ENCODE data around the gene MPND.
A peak's percentile ranks its signal among the peaks of the same experiment; 100 is the strongest.

MPND gene

GRCh38 chr19:4320419-4320818 is 22.9 kb upstream of the MPND start:
- DNase-seq (ENCODE audit: low read depth in 3 of 3), result no peak

GRCh38 chr19:4322942-4323665 is 20.3 kb upstream of the MPND start:
- no peak for DNase-seq (ENCODE audit: low read depth in 3 of 3)

GRCh38 chr19:4323692-4324091 is 19.7 kb upstream of the MPND start:
- DNase-seq (ENCODE audit: low read depth in 3 of 3), result no peak

- DNase-seq (ENCODE audit: low read depth in 3 of 3), result no peak
These were observed 19.1 kb upstream of the MPND start for GRCh38 chr19:4324228-4324627.

GRCh38 chr19:4326215-4326836 is 17.0 kb upstream of the MPND start:
- no peak for DNase-seq (ENCODE audit: low read depth in 3 of 3)

- no peak for DNase-seq (ENCODE audit: low read depth in 3 of 3)
These were observed 16.5 kb upstream of the MPND start for GRCh38 chr19:4326837-4327251.

- peak in 2 of 3 donors; percentile 79 to 90 for DNase-seq (ENCODE audit: low read depth in 3 of 3)
These were observed 16.0 kb upstream of the MPND start for GRCh38 chr19:4327252-4327876.

- DNase-seq (ENCODE audit: low read depth in 3 of 3), result no peak
These were observed 15.5 kb upstream of the MPND start for GRCh38 chr19:4327877-4328242.

GRCh38 chr19:4328243-4328990 is 14.9 kb upstream of the MPND start:
- DNase-seq (ENCODE audit: low read depth in 3 of 3), result peak; percentile 91 to 98 (median 98)

- DNase-seq (ENCODE audit: low read depth in 3 of 3), result peak in 2 of 3 donors; percentile 57
These were observed 14.2 kb upstream of the MPND start for GRCh38 chr19:4328991-4329681.

GRCh38 chr19:4329858-4330257 is 13.5 kb upstream of the MPND start:
- no peak for DNase-seq (ENCODE audit: low read depth in 3 of 3)

GRCh38 chr19:4334929-4335570 is 8.3 kb upstream of the MPND start:
- DNase-seq (ENCODE audit: low read depth in 3 of 3), result no peak

- no peak for DNase-seq (ENCODE audit: low read depth in 3 of 3)
These were observed 5.4 kb upstream of the MPND start for GRCh38 chr19:4337906-4338440.

GRCh38 chr19:4338441-4339355 is 4.7 kb upstream of the MPND start, which contains the start of gene STAP2:
STAP2 (minus strand) TSS chr19:4338827; CDS start chr19:4338753, 74 bp downstream.
- DNase-seq (ENCODE audit: low read depth in 3 of 3), result no peak

- DNase-seq (ENCODE audit: low read depth in 3 of 3), result no peak
These were observed 1.1 kb upstream of the MPND start for GRCh38 chr19:4342314-4342614.

- DNase-seq (ENCODE audit: low read depth in 3 of 3), result peak; percentile 80 to 92 (median 87)
These were observed 570 bp upstream of the MPND start for GRCh38 chr19:4342615-4343369.

- no peak for DNase-seq (ENCODE audit: low read depth in 3 of 3)
These were observed 2.1 kb downstream of the MPND start for GRCh38 chr19:4345342-4346019.

- no peak for DNase-seq (ENCODE audit: low read depth in 3 of 3)
These were observed 2.6 kb downstream of the MPND start for GRCh38 chr19:4346020-4346383.

- DNase-seq (ENCODE audit: low read depth in 3 of 3), result no peak
These were observed 4.2 kb downstream of the MPND start for GRCh38 chr19:4347521-4347920.
